SK-N-MC (cell line): ENCODE data around the gene LRRC8A.

ENCODE experiments used
- EZH2 ChIP-seq: fragments of 200-600 bp; sonication (generic); IDR thresholded peaks from one replicate; pipeline ENCODE4 v1.6.1; 2017; ENCODE audit warnings: antibody characterized with exemption
- POLR2AphosphoS5 ChIP-seq: IDR thresholded peaks from 2 replicates; pipeline ENCODE4 v1.6.1; 2012; ENCODE audit warnings: mild to moderate bottlenecking, low read depth, low read length, borderline replicate concordance

DNA sequence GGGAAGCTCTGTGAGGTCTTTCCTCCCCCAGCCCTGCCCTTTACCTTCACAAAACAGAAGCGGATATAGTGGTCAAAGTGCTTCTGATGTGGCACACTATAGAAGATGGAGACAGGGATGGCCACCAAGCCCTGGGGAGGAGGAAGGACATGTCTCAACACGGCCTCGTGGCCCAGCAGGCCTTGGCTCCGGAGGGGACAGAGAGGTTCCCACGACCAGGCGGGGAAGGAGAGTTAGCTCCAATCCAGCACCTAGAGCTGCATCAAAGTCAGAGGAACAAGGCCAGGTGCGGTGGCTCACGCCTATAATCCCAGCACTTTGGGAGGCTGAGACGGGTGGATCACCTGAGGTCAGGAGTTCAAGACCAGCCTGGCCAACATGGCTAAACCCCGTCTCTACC, 48.2 kb upstream of the LRRC8A start:
- no peak for TF ChIP-seq EZH2
- TF ChIP-seq POLR2AphosphoS5, result no peak
